Activated CD4-positive, alpha-beta T cell treated with anti-CD3 and anti-CD28 coated beads for 36 hours (primary cell): ENCODE results near the gene MRPL57. TPM values are rescaled to one million over a fixed set of nuclear protein-coding genes. Genes with fewer than 3 reads are reported as not detected.
"Not testable (repeated sequence)": the region's sequence is repeated elsewhere in the genome, so short reads cannot be mapped to it uniquely, and the experiment has no call there.

Experiments
- ATAC-seq: fragments of 200-7000 bp; cut with Tn5 transposase; one replicate; pipeline ENCODE4 v1.10.0; 2021; ENCODE audit warnings: mild to moderate bottlenecking, moderate library complexity
- CTCF ChIA-PET: fragments of 350-600 bp; sonication (Branson Sonifier 250); formaldehyde crosslinking; loops from one replicate; lab custom pipeline; 2021; ENCODE audit warnings: antibody characterized with exemption; lab: Charles Lee
- POLR2A ChIA-PET: fragments of 350-600 bp; sonication (Branson Sonifier 250); formaldehyde crosslinking; loops from one replicate; lab custom pipeline; 2021; ENCODE audit warnings: antibody characterized with exemption, inconsistent platforms; lab: Charles Lee
- DNase-seq: peaks from one replicate; pipeline ENCODE4 v3.0.0-alpha.2; 2020
- H3K27ac Mint-ChIP-seq: one replicate; pipeline ENCODE4 v1.8.0; 2021; ENCODE audit warnings: mixed read lengths
- H3K27me3 Mint-ChIP-seq: one replicate; pipeline ENCODE4 v1.8.0; 2021; ENCODE audit warnings: mixed read lengths
- H3K36me3 Mint-ChIP-seq: one replicate; pipeline ENCODE4 v1.8.0; 2021; ENCODE audit warnings: low read depth, mixed read lengths
- H3K4me1 Mint-ChIP-seq: one replicate; pipeline ENCODE4 v1.8.0; 2021; ENCODE audit warnings: mixed read lengths
- H3K4me3 Mint-ChIP-seq: one replicate; pipeline ENCODE4 v1.8.0; 2021; ENCODE audit warnings: mild to moderate bottlenecking, moderate library complexity, mixed read lengths
- H3K9me3 Mint-ChIP-seq: one replicate; pipeline ENCODE4 v1.8.0; 2021; ENCODE audit warnings: low read depth, mixed read lengths
- intact Hi-C, 2 experiments: fragments of 100-400 bp; cut with DNase I in 1 of 2; cut with micrococcal nuclease in 1 of 2; formaldehyde crosslinking; loops; one replicate each; pipeline versions ENCODE4 v1.14.2 to v1.15.1; 2022 to 2024; cut with DNase I, micrococcal nuclease
- total RNA-seq, 2 experiments: library from RNA; stranded (reverse); gene quantifications; one replicate each; pipeline ENCODE4 v1.2.3, GENCODE V29; 2021

The MRPL57 gene
- total RNA-seq, 2 experiments from 2014 or later: 18.6 to 23.0 TPM

DNA sequence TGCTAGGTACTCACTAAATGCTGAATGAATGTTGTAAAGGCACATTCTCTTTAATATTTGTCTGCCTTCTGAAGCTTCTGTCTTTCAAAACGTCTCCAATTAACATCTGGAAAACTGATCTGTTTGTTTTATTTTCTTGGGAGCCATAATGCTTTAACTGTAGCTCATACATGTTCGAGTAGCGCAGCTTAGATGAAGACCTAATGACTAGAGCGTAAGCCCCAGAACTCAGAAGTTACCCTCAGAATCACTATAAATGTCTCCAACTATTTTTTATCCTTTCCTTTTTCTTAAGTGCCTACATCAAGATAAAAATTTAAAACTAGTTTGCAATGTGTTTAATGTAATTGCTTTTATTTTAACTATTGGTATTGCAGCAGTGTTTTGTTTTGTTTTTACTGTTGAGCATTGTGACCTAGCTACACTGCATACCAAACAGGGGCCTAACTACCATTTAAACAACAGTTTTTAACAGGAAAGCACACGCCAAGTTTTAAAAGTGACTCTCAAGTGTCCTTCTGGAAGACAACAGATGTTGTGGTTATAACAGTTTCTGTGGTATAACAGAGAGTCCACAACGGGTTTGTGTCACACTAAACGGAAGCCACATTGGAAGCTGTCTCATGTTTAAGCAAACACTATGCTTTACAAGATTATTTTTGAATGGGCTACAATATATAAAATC lies 42.0 kb downstream of the MRPL57 start:
- H3K9me3 Mint-ChIP-seq: peaks cover 6% of the 10 kb centered on the region
- DNase-seq (no peak), ATAC-seq (peak; percentile 80)
- H3K27me3 Mint-ChIP-seq: peaks cover 8% of the 10 kb centered on the region
- CTCF ChIA-PET: interaction anchor here (0.8 to 1.0 kb wide), 3 partner anchors 15 to 148 kb away, joined by 3 to 4 read pairs (median 3); no protein-coding TSS in a partner anchor
- H3K36me3 Mint-ChIP-seq: no peaks in the 10 kb centered on the region
- H3K4me1 Mint-ChIP-seq: peaks cover 17% of the 10 kb centered on the region
- POLR2A ChIA-PET: interaction anchor here (0.7 to 1.8 kb wide), 2 partner anchors 42 to 228 kb away, joined by 4 to 8 read pairs; partner anchors contain the start of genes MRPL57 and SKA3
- no peak overlapping the region for H3K4me3 Mint-ChIP-seq
- intact Hi-C loops: no loop called here
- H3K27ac Mint-ChIP-seq: no peak overlapping the region

DNA sequence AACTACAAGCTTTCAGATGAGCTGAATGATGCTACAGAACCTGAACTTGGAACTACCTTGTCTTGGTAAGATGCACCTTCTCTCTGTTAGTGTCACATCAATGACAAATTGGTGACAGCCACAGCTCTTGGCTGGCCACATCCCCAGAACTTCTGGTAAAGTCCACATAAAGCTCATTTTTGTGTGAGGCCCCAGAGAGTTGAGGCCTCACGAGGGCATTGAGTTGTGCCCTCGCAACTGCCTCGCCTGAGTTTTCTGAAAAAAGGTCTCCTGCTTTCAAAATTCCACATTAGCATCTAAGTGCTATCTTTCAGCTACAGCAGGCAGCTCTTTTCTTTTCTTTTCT lies 42.6 kb downstream of the MRPL57 start:
- Mint-ChIP-seq H3K27ac (no peak overlapping the region), H3K27me3 (peaks cover 4% of the 10 kb centered on the region), H3K36me3 (no peaks in the 10 kb centered on the region), H3K4me3 (no peak overlapping the region), H3K9me3 (peaks cover 6% of the 10 kb centered on the region), H3K4me1 (peaks cover 17% of the 10 kb centered on the region)
- peak; percentile 80 for ATAC-seq
- CTCF ChIA-PET: interaction anchor here (0.8 to 1.0 kb wide), 2 partner anchors 14 to 148 kb away, joined by 3 read pairs; no protein-coding TSS in a partner anchor
- intact Hi-C loops: no loop called here
- POLR2A ChIA-PET: interaction anchor here (1.8 kb wide), 1 partner anchor 43 kb away, joined by 8 read pairs; the partner anchor contains the start of genes MRPL57 and SKA3
- DNase-seq: peak; percentile 34

DNA sequence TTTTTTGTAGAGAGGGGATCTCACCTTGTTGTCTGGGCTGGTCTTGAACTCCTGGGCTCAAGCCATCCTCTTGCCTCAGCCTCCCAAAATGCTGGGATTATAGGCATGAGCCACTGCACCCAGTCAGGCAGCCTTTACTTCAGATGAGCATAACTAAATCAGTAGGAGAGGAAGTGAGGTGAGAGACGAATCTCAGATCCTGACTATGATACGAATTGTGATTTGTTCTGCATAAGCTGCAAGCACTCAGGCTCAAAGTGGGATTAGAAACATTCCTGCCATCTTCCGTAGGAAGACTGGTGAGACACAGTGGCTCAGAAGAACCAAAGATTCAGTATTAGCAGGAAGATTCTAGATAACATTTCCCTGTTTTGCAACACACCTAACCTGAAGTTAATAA lies 43.3 kb downstream of the MRPL57 start:
- not testable (repeated sequence) for H3K27ac Mint-ChIP-seq
- POLR2A ChIA-PET: interaction anchor here (1.8 kb wide), 1 partner anchor 44 kb away, joined by 8 read pairs; the partner anchor contains the start of genes MRPL57 and SKA3

DNA sequence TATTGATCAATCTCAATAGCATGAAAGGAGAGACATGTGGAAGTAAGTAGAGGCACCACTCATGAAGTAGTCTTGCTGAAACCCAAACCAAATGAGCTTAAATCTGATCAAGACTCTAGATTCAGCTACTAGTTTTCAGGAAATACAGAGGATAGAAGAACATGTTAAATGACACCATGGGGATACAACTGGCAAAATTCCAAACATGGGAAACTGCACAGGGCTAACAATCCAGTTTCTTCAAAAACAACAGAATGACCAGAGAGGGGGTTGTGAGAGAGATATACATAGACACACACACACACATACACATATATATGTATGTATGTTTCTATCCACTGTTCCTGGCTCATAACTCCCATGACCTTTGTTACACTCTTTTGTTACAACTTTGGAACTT lies 44.8 kb downstream of the MRPL57 start:
- no peak for ATAC-seq
- no peak overlapping the region for H3K4me3 Mint-ChIP-seq
- peaks cover 6% of the 10 kb centered on the region for H3K9me3 Mint-ChIP-seq
- no peaks in the 10 kb centered on the region for H3K36me3 Mint-ChIP-seq
- DNase-seq: no peak
- CTCF ChIA-PET: interaction anchor here (1.1 kb wide), 1 partner anchor 17 kb away, joined by 3 read pairs; no protein-coding TSS in a partner anchor
- H3K27ac Mint-ChIP-seq: no peak overlapping the region
- no peaks in the 10 kb centered on the region for H3K27me3 Mint-ChIP-seq
- H3K4me1 Mint-ChIP-seq: peaks cover 17% of the 10 kb centered on the region
- POLR2A ChIA-PET: interaction anchor here (0.6 kb wide), 1 partner anchor 46 kb away, joined by 10 read pairs; no protein-coding TSS in a partner anchor
- intact Hi-C loops: no loop called here

More for the DNA sequence above, 43.3 kb downstream of the MRPL57 start:
- H3K36me3 Mint-ChIP-seq, CTCF ChIA-PET, H3K4me3 Mint-ChIP-seq, DNase-seq, ATAC-seq, H3K27me3 Mint-ChIP-seq, intact Hi-C loops, H3K9me3 Mint-ChIP-seq: not testable (repeated sequence)
- H3K4me1 Mint-ChIP-seq: peaks cover 17% of the 10 kb centered on the region

DNA sequence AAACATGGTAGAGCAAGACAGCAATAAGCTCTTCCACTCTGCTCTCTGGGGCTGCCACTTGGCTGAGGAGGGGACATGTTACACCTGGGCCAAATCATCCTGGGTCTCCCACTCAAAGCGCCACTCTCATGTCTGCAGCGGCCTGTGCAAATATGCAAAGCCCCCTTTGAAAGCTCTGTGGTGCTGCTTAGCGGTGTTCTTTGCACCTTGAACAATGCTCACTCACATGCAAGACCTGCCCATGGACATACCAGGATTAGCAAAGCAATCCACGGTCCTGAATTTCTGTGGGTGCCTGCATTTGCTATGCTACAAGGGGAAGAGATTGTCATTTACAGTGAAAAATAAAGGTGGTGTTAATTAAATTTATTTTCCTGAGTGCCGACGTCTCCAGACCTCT lies 48.6 kb downstream of the MRPL57 start:
- ATAC-seq: no peak
- CTCF ChIA-PET: no interaction called here
- Mint-ChIP-seq H3K36me3 (no peaks in the 10 kb centered on the region), H3K9me3 (peaks cover 6% of the 10 kb centered on the region), H3K4me1 (no peaks in the 10 kb centered on the region), H3K4me3 (no peak overlapping the region), H3K27ac (no peak overlapping the region), H3K27me3 (no peaks in the 10 kb centered on the region)
- POLR2A ChIA-PET: interaction anchor here (0.6 kb wide), 1 partner anchor 37 kb away, joined by 5 read pairs; no protein-coding TSS in a partner anchor
- intact Hi-C loops: no loop called here
- DNase-seq: no peak

DNA sequence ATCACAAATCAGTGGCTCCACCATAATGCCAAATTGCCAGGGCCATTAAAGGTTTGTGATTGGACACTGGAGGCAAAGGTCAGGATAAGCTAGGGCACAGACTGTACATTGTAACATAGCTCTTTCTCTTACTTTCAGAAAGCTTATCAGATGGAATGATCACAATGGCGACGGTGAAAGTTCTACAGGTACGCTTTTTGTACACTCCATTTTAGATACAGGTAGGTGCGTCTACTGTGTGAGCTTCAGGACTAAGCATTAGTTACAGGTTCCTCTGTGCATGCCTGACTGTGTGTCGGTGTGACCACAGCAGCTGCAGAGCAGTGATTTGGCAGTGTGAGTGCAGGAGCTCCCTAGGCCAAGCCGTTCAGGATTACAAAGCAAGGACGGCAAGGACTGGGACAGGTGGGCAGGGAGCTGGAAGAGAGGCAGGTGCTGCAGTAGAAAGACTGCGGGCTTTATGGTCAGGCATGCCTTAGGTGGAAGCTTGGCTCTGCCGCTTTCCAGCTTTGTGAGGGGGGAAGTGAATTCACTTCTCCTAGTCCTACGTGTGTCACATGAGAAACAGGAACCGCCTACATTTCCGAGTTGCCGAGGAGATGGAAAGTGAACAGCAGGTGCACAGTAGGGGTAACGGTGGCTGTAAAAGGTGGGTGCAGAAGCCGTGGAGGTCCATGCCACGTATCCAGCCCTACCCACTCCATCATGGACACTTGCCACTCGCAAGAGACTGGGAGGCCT lies 49.6 kb downstream of the MRPL57 start:
- no peak for ATAC-seq
- H3K4me1 Mint-ChIP-seq: no peaks in the 10 kb centered on the region
- DNase-seq: no peak
- CTCF ChIA-PET: interaction anchor here (1.3 kb wide), 1 partner anchor 72 kb away, joined by 3 read pairs; no protein-coding TSS in a partner anchor
- no peak overlapping the region for H3K4me3 Mint-ChIP-seq
- H3K9me3 Mint-ChIP-seq: peaks cover 6% of the 10 kb centered on the region
- H3K36me3 Mint-ChIP-seq: no peaks in the 10 kb centered on the region
- no peak overlapping the region for H3K27ac Mint-ChIP-seq
- intact Hi-C loops: no loop called here
- no peaks in the 10 kb centered on the region for H3K27me3 Mint-ChIP-seq
- POLR2A ChIA-PET: no interaction called here

DNA sequence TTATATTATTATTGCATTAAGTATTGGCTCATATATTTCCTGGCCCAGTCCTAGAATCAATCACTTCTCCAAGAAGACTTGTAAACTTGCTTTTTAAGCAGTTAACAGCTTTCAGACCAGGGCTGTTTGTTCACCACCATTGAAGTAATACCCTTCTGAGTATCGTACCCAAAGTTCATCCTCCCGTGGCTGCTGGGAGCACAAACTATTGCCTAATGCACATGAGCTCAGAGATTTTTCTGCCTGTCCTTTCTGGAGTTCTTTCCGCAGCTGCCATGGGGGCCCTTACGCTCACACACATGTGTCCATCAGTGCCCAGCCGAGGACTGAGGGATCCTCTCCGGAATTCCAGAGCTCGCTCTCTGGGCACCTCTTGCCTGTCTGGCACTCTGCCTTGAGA lies 51.5 kb downstream of the MRPL57 start:
- ATAC-seq (no peak), DNase-seq (no peak)
- ChIA-PET POLR2A (no interaction called here), CTCF (interaction anchor here (0.6 to 1.3 kb wide), 2 partner anchors 11 to 81 kb away, joined by 3 read pairs; no protein-coding TSS in a partner anchor)
- H3K4me3 Mint-ChIP-seq: no peak overlapping the region
- no peaks in the 10 kb centered on the region for H3K4me1 Mint-ChIP-seq
- no peak overlapping the region for H3K27ac Mint-ChIP-seq
- H3K9me3 Mint-ChIP-seq: no peaks in the 10 kb centered on the region
- no peaks in the 10 kb centered on the region for H3K36me3 Mint-ChIP-seq
- no peaks in the 10 kb centered on the region for H3K27me3 Mint-ChIP-seq
- intact Hi-C loops: no loop called here

Other genes starting within 250 kb of the MRPL57 start
- gene LATS2, start 115.1 kb upstream of the MRPL57 start, total RNA-seq: 1 to 10 TPM; 1.6 TPM
- 100 to 1,000 TPM; 253 to 258 TPM for gene SAP18, start 36.5 kb upstream of the MRPL57 start, total RNA-seq
- gene SKA3, start 106 bp upstream of the MRPL57 start, total RNA-seq: 10 to 100 TPM; 40.7 to 53.7 TPM